ENCODE measurements around the gene LAG3. TPM values are rescaled to one million over a fixed set of nuclear protein-coding genes. Genes with fewer than 3 reads are reported as not detected.

LAG3 gene
- polyA plus RNA-seq, 2 of the 4 experiments (the other 2 are of a cell fraction): 0.66 to 1.7 TPM

GRCh38 chr12:6767353-6768319, 4.7 kb upstream of the LAG3 start:
- POLR2A ChIA-PET: interaction anchor here (0.6 to 5.1 kb wide), 11 partner anchors 7 to 140 kb away, joined by 3 to 118 read pairs (median 13); partner anchors contain the start of genes CDCA3, COPS7A, MLF2 and TPI1
- DNase-seq (ENCODE audit: low read depth in 1 of 2, low spot score in 1 of 2): no peak
- FAIRE-seq: no peak
- ATAC-seq: no peak
- H3K4me3 ChIP-seq: peak overlapping the region; percentile 97
- TF ChIP-seq KDM1A (IDR thresholded peaks at IDR 0.05; ENCODE audit: low read depth) (no peak), MAX (IDR thresholded peaks at IDR 0.05) (peak; percentile 54; the same call in 1 of the 2 replicates)
- H3K27ac ChIP-seq: peak overlapping the region; percentile 94 to 99
- CTCF ChIA-PET: interaction anchor here (0.6 to 26.0 kb wide), 24 partner anchors 7 to 194 kb away, joined by 3 to 670 read pairs (median 6); partner anchors contain the start of genes CD4, CDCA3, COPS7A and MLF2
- peaks cover 69% of the 10 kb centered on the region for H3K4me1 ChIP-seq
- H3K9me3 ChIP-seq: no peaks in the 10 kb centered on the region
- 6% methylated on average over 35 of the region's 44 CpGs for WGBS (ENCODE audit: missing lambda C conversion rate)
- peak overlapping the region; percentile 86 for H3K4me2 ChIP-seq

GRCh38 chr12:6768437-6768914, 3.8 kb upstream of the LAG3 start:
- peak overlapping the region; percentile 94 to 99; a peak in 5 of 6 replicates for H3K27ac ChIP-seq
- 37% methylated on average over 6 of the region's 6 CpGs for WGBS (ENCODE audit: missing lambda C conversion rate)
- ATAC-seq: no peak

GRCh38 chr12:6768990-6769389, 3.3 kb upstream of the LAG3 start:
- no peak for FAIRE-seq
- ChIA-PET POLR2A (interaction anchor here (5.1 kb wide), 1 partner anchor 15 kb away, joined by 118 read pairs; the partner anchor contains the start of gene MLF2), CTCF (interaction anchor here (1.7 to 26.0 kb wide), 5 partner anchors 11 to 73 kb away, joined by 3 to 670 read pairs (median 50); partner anchors contain the start of genes CD4 and MLF2)
- Histone ChIP-seq H3K4me1 (peaks cover 55% of the 10 kb centered on the region), H3K27ac (peak overlapping the region; percentile 94 to 99; a peak in 3 of 6 replicates), H3K4me2 (peak overlapping the region; percentile 86), H3K9me3 (no peaks in the 10 kb centered on the region), H3K4me3 (peak overlapping the region; percentile 97; the same call in 2 of the 3 replicates)
- DNase-seq (ENCODE audit: low read depth in 1 of 2, low spot score in 1 of 2): peak in 1 of 2 experiments; percentile 54
- 54% methylated on average over 6 of the region's 6 CpGs for whole genome bisulfite sequencing (ENCODE audit: missing lambda C conversion rate)
- ATAC-seq: no peak
- TF ChIP-seq HMGXB4 (CRISPR knock-in tag; IDR thresholded peaks at IDR 0.05; ENCODE audit: borderline replicate concordance) (no peak), RARB (CRISPR knock-in tag; IDR thresholded peaks at IDR 0.05) (no peak), CEBPB (IDR thresholded peaks at IDR 0.05) (no peak), RFX5 (IDR thresholded peaks at IDR 0.05) (no peak), POLR2A (IDR thresholded peaks at IDR 0.05; ENCODE audit: low read length) (no peak), POLR2AphosphoS2 (conservative IDR thresholded peaks at IDR 0.05; ENCODE audit: low read length) (no peak), FOSL2 (IDR thresholded peaks at IDR 0.05) (no peak), FOSL2 (CRISPR knock-in tag; IDR thresholded peaks at IDR 0.05) (no peak), FOXS1 (CRISPR knock-in tag; IDR thresholded peaks at IDR 0.05) (no peak), RAD21 (conservative IDR thresholded peaks at IDR 0.05 in 1 of 2, IDR thresholded peaks at IDR 0.05 in 1 of 2) (no peak), GATA3 (IDR thresholded peaks at IDR 0.05; ENCODE audit: borderline replicate concordance) (no peak)

More at GRCh38 chr12:6768437-6768914, 3.8 kb upstream of the LAG3 start:
- H3K4me1 ChIP-seq: peaks cover 60% of the 10 kb centered on the region
- DNase-seq (ENCODE audit: low read depth in 1 of 2, low spot score in 1 of 2) (no peak), FAIRE-seq (no peak)
- H3K4me2 ChIP-seq: peak overlapping the region; percentile 86
- ChIA-PET POLR2A (interaction anchor here (5.1 kb wide), 1 partner anchor 15 kb away, joined by 118 read pairs; the partner anchor contains the start of gene MLF2), CTCF (interaction anchor here (1.1 to 26.0 kb wide), 6 partner anchors 11 to 74 kb away, joined by 3 to 670 read pairs (median 47); partner anchors contain the start of genes CD4 and MLF2)
- TF ChIP-seq REST (IDR thresholded peaks at IDR 0.05): no peak
- TF ChIP-seq FOXS1 (CRISPR knock-in tag; IDR thresholded peaks at IDR 0.05): no peak
- no peak for TF ChIP-seq EP300 (IDR thresholded peaks at IDR 0.05)
- TF ChIP-seq NFE2L2 (conservative IDR thresholded peaks at IDR 0.05; ENCODE audit: low read length): no peak
- TF ChIP-seq E2F6 (IDR thresholded peaks at IDR 0.05; ENCODE audit: borderline replicate concordance, low read depth): no peak
- TF ChIP-seq POLR2A (IDR thresholded peaks at IDR 0.05; ENCODE audit: low read length): no peak
- TF ChIP-seq TFCP2L1 (CRISPR knock-in tag; IDR thresholded peaks at IDR 0.05): no peak
- TF ChIP-seq ZFP36 (IDR thresholded peaks at IDR 0.05; ENCODE audit: borderline replicate concordance, partially characterized antibody): no peak
- TF ChIP-seq RAD21 (conservative IDR thresholded peaks at IDR 0.05 in 1 of 2, IDR thresholded peaks at IDR 0.05 in 1 of 2): no peak
- peak overlapping the region; percentile 97 for H3K4me3 ChIP-seq
- no peaks in the 10 kb centered on the region for H3K9me3 ChIP-seq
